K562 (cell line): ENCODE data around the gene MLLT11. TPM values are rescaled to one million over a fixed set of nuclear protein-coding genes. Genes with fewer than 3 reads are reported as not detected.

Experiments used
- AFF1 ChIP-seq, 2 experiments: fragments of 450-650 bp; IDR thresholded peaks; 2 replicates each; pipeline ENCODE4 v1.6.1; 2018; ENCODE audit warnings: mild to moderate bottlenecking in 2 of 2, low read depth in 1 of 2; ENCODE audit not compliant: partially characterized antibody in 2 of 2
- C11orf30 ChIP-seq: fragments of 450-650 bp; IDR thresholded peaks from 2 replicates; pipeline ENCODE4 v1.6.1; 2016; ENCODE audit warnings: low read depth, mild to moderate bottlenecking
- CBX5 ChIP-seq: IDR thresholded peaks from 2 replicates; pipeline ENCODE4 v1.6.1; 2014; ENCODE audit warnings: low read depth, borderline replicate concordance
- CCNT2 ChIP-seq: IDR thresholded peaks from 2 replicates; pipeline ENCODE4 v1.6.1; 2011; ENCODE audit warnings: borderline replicate concordance, low read depth, mild to moderate bottlenecking, moderate library complexity, mixed read lengths, low read length; ENCODE audit not compliant: insufficient read length; ENCODE audit errors: extremely low read depth
- ESRRA ChIP-seq: fragments of 450-650 bp; IDR thresholded peaks from 2 replicates; pipeline ENCODE4 v1.6.1; 2014; ENCODE audit warnings: low read depth, mild to moderate bottlenecking, moderate library complexity, borderline replicate concordance
- HEY1 ChIP-seq: fragments of 250-450 bp; sonication (Bioruptor Pico); IDR thresholded peaks from 2 replicates; pipeline ENCODE4 v1.5.0; 2020; ENCODE audit warnings: mild to moderate bottlenecking, moderate library complexity, borderline replicate concordance
- HMGXB4 ChIP-seq: sonication (generic); formaldehyde crosslinking; IDR thresholded peaks from 2 replicates; pipeline ENCODE4 v1.8.1; 2023; ENCODE audit warnings: mild to moderate bottlenecking, missing genetic modification reagents
- MAFK ChIP-seq: IDR thresholded peaks from 2 replicates; pipeline ENCODE4 v1.6.1; 2011; ENCODE audit warnings: low read length, improper control_type of control experiment
- MECOM ChIP-seq: fragments of 250-450 bp; sonication (Bioruptor Pico); IDR thresholded peaks from 2 replicates; pipeline ENCODE4 v1.8.0; 2022; ENCODE audit warnings: inconsistent platforms
- MTA1 ChIP-seq: fragments of 450-650 bp; IDR thresholded peaks from 2 replicates; pipeline ENCODE4 v1.6.1; 2017; ENCODE audit warnings: borderline replicate concordance
- RERE ChIP-seq: sonication (generic); formaldehyde crosslinking; IDR thresholded peaks from 2 replicates; pipeline ENCODE4 v1.8.0; 2023; ENCODE audit warnings: missing genetic modification reagents, mild to moderate bottlenecking, borderline replicate concordance
- TFAP4 ChIP-seq: sonication (generic); formaldehyde crosslinking; IDR thresholded peaks from 2 replicates; pipeline ENCODE4 v1.8.0; 2022; ENCODE audit warnings: missing genetic modification reagents, mild to moderate bottlenecking, moderate library complexity, borderline replicate concordance
- ZBTB12 ChIP-seq: fragments of 250-450 bp; sonication (Bioruptor Pico); IDR thresholded peaks from 2 replicates; pipeline ENCODE4 v1.4.0; 2020
- polyA plus RNA-seq, 8 experiments: library from polyadenylated mRNA; depleted of rRNA in 4 of 8; stranded (reverse) in 5 of 8; unstranded in 3 of 8; fragments of >200 nt; fragmentation: Nextera tagmentation in 2 of 8; fragmentation: Illumina TruSeq in 1 of 8; extraction: Ambion mirVana in 2 of 8; extraction: Trizol in 1 of 8; gene quantifications; 2 replicates each; pipeline versions ENCODE4 v1.2.1 to v1.2.3, GENCODE V29; 2011 to 2014; ENCODE audit warnings: inconsistent platforms in 1 of 8, missing spikeins in 1 of 8
- total RNA-seq, 7 experiments: library from RNA; depleted of rRNA in 6 of 7; stranded (reverse); fragments of >200 nt in 6 of 7; fragmentation: Illumina TruSeq in 2 of 7; extraction: Trizol in 2 of 7; gene quantifications; 2 replicates each; pipeline versions ENCODE4 v1.2.1 to v1.2.3, GENCODE V29; 2011 to 2021; ENCODE audit warnings: low replicate concordance in 1 of 7

Gene MLLT11
- total and polyA plus RNA-seq, 9 of the 15 experiments (the other 6 are each of a cell fraction or from before 2014, with no cell fraction given), result 12.1 to 91.0 (median 22.0) TPM

- no peak for TF ChIP-seq AFF1 (IDR thresholded peaks at IDR 0.05; ENCODE audit: low read depth in 1 of 2, partially characterized antibody in 2 of 2)
- no peak for TF ChIP-seq HMGXB4 (CRISPR knock-in tag)
- TF ChIP-seq ZBTB12, result no peak
- no peak for TF ChIP-seq CCNT2
- no peak for TF ChIP-seq MAFK
- TF ChIP-seq HEY1, result no peak
- TF ChIP-seq RERE (CRISPR knock-in tag), result no peak
- no peak for TF ChIP-seq MECOM (CRISPR knock-in tag)
- no peak for TF ChIP-seq MTA1
- TF ChIP-seq C11orf30, result no peak
- peak; percentile 12; the same call in 1 of the 2 replicates for TF ChIP-seq ESRRA
- peak; percentile 36; the same call in 1 of the 2 replicates for TF ChIP-seq TFAP4 (CRISPR knock-in tag)
- no peak for TF ChIP-seq CBX5
Observed at GRCh38 chr1:151024540-151025146, 35.6 kb upstream of the MLLT11 start (continued).
